HCEC 1CT (cell line): ENCODE results near the gene UQCRC2.
"Not testable (repeated sequence)": the region's sequence is repeated elsewhere in the genome, so short reads cannot be mapped to it uniquely, and the experiment has no call there.

Source experiments
- DNase-seq: peaks from one replicate; pipeline ENCODE4 v3.0.0-alpha.2; 2017

UQCRC2 gene

DNA sequence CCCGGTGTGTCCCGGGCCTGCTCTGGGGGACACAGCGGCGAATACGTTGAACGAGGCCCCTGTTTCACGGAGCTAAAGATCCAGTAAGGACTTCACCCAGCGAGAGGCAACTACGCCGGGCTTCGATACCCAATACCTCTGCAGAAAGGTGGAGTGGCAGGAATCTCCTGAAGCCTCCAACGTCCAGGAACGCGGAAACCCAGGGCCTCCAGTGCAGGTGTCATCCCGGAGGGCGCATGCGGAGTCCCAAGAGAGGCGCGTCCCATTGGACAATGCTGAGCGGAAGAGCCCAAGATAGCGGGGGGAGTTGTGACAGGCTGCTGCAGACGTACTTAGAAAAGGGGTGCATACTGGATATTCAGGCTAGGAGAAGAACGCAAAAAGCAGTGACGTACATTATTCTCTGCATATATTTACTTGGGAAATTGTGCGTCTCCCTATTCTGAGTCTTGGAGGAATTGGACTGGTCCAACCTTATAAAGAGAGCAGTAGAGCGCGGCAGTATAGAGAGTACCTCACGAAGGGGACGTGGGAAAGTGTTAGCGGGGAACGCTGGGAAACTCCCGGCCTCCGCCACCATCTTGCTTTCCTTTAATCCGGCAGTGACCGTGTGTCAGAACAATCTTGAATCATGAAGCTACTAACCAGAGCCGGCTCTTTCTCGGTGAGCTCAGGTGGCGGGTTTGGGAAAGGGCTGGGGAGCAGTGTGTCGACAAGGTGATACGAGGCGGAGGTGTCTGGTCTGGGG is at the start of gene UQCRC2:
Gene UQCRC2, plus strand, starts transcription at position 569 of the 748 bp plus-strand sequence. Its CDS starts 63 bp downstream, at position 632.
- DNase-seq, result peak; percentile 93

DNA sequence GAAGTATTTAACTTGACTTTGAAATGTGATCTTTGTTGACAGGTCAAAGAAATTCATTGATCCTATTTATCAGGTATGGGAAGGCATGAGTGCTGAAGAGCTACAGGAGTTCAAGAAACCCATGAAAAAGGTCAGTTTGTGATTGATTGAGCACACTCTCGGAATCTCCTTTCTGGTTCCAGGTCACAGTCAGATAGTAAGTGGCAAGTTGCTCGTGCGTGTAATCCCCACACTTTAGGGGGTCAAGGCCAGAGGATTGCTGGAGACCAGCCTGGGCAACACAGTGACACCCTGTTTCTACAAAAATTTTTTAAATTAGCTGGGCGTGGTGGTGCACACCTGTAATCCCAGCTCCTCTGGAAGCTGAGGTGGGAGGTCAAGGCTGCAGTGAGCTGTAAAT is 20.5 kb upstream of the UQCRC2 start:
- not testable (repeated sequence) for DNase-seq

DNA sequence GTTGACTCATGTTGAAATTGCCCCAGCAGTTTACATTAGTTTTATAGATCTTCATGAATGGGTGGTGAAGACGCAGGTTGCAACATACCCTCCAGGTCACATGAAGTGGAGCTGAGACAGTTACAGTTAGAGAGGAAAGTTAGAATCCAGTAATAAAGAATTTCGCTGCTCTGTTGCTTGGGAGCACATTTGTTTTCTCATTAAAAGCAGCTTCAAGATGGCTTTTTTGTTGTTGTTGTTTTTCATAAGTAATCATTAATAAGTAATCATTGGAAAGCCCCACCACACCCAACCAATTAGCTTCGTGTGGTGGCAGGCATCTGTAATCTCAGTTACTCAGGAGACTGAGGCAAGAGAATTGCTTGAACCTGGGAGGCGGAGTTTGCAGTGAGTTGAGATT is 19.8 kb upstream of the UQCRC2 start:
- DNase-seq, result not testable (repeated sequence)

DNA sequence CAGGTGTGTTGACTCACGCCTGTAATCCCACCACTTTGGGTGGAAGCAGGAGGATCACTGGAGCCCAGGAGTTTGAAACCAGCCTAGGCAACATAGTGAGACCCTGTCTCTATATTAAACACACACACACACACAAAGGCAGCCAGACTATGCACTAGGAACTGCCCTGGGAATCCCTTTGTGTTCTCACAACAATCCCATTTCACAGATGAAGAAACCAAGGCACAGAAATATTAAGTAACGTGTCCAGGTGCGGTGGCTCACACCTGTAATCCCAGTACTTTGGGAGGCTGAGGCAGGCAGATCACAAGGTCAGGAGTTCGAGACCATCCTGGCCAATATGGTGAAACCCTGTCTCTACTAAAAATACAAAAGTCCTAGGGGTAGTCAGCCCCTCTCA is 19.4 kb upstream of the UQCRC2 start:
- DNase-seq, result not testable (repeated sequence)

GRCh38 chr16:21936216-21936615 is 16.9 kb upstream of the UQCRC2 start:
- not testable (repeated sequence) for DNase-seq

DNA sequence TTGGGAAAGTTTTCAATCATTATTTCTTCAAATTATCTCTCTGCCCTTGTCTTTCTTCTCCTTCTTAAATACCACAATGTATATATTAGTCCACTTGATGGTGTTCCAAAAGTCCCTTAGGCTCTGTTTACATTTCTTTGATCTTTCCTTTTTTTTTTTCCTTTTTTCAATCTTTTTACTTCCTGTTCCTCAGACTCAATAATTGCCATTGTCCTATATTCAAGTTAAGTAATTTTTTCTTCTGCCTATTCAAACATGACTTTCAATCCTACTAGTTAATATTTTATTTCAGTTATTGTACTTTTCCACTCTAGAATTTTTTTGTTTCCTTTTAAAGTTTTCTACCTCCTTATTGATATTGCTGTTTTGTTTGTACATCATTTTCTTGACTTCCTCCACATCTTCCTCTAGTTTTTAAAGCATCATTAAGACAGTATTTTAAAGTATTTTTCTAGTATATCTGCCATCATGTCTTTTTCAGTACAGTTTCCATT is 15.8 kb upstream of the UQCRC2 start:
- no peak for DNase-seq

DNA sequence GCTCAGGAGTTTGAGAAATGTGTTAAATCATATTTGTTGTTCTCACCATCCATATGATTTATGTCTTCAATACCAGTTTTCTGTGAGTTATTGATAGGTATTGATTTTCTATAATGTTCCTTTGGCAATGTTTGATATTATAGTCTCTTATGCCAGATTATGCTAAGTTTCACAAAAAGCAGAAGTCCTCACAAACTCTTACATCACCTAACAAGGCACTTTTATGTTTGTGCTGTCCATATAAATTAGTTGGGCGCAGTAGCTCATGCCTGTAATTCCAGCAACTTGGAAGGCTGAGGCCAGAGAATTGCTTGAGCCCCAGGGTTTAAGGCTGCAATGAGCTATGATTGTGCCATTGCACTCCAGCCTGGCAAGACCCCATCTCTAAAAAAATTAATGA is 12.6 kb upstream of the UQCRC2 start:
- DNase-seq, result no peak

GRCh38 chr16:21943571-21943970 is 9.6 kb upstream of the UQCRC2 start:
- DNase-seq, result no peak

GRCh38 chr16:21946889-21947635 is 6.1 kb upstream of the UQCRC2 start:
- no peak for DNase-seq

- DNase-seq, result no peak
Observed at GRCh38 chr16:21949713-21950260, 3.4 kb upstream of the UQCRC2 start.

DNA sequence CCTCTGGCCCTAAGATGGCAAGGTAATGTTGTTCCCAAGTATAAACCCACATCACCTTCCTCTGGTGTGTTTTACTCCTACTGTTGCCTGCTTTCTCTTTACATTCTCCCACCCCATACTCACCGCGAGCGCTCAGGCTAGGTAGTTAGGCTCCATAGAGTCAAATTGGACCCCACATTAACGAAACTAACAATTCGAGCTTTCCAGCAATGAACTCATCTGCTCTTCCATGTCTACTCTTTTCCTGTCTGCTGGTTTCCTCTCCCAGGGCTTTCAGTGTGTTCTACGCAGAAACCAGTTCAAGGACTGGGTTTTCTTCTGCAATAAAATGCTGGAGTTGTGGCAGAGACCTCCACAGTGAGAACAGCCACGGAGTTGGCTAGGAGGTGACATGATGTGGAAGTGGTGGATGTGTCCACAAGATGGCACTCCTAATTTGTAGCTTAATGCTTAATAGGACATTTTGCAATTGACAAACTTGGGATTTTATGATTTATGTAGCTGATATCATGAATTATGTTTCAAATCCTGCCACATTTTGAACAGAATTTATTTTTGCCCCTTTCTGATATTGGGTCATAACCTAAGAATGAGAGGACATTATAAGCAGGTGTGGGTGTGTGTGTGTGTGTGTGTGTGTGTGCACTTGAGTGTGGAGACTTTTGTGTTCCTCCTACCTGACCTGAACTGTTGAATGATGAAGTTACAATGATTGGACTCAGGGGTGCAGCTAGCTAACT is 2.2 kb upstream of the UQCRC2 start:
- DNase-seq, result peak; percentile 59

GRCh38 chr16:21952040-21952792 is 945 bp upstream of the UQCRC2 start:
- peak; percentile 35 for DNase-seq

- DNase-seq, result no peak
Observed at GRCh38 chr16:21953541-21953902, 361 bp downstream of the UQCRC2 start.

GRCh38 chr16:21957714-21958346 is 4.7 kb downstream of the UQCRC2 start:
- DNase-seq, result no peak

- DNase-seq, result no peak
Observed at GRCh38 chr16:21959050-21959449, 5.9 kb downstream of the UQCRC2 start.

DNA sequence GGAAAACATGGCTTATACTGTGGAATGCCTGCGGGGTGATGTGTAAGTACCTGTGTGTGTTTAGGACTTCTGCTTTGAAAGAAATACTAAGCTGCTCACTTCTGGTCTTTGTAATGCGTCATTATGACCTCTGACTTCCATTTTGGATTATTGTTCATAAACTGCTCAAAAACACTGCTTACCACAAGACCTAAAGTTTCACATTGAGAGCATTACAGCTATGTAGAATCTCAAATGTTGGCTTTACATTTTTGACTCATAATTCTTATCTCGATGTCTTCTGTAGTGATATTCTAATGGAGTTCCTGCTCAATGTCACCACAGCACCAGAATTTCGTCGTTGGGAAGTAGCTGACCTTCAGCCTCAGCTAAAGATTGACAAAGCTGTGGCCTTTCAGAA is 9.3 kb downstream of the UQCRC2 start:
- no peak for DNase-seq

DNA sequence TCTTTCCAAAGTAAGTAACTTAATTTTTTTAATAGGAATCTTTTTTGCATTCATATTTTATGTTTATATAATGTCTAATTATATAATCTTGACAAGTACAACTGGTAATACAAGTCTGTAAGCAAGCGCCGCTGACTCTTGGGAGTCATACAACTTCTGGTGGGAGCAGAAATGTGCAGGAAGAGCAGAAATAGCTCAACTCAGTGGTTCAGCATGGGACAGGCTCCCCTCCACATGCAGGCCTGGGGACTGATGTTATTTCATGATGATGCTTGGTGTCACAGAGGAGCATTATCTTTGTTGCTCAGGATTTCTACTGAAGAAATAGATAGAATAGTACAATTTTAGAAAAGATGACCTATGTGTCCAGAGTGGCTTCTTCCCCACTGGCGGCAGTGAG is 10.7 kb downstream of the UQCRC2 start:
- no peak for DNase-seq

DNA sequence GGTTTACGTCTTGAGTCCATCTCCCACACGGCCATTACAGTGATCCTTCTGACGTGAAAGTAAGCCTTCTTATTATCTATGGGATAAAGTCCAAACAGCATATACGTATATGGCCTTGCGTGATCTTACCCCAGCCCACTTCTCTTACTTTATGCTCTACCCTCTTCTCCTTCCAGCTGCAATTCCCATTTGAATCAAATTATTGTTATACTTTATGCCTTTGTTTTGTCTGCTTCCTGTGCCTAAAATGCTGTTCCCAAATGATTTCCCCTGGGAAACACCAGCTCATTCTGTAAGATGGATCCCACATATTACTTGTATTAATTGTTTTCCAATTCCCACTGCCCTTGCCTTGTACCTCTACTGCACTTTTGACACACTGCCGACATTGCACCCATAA is 11.2 kb downstream of the UQCRC2 start:
- no peak for DNase-seq

- no peak for DNase-seq
Observed at GRCh38 chr16:21971856-21972255, 18.7 kb downstream of the UQCRC2 start.

DNA sequence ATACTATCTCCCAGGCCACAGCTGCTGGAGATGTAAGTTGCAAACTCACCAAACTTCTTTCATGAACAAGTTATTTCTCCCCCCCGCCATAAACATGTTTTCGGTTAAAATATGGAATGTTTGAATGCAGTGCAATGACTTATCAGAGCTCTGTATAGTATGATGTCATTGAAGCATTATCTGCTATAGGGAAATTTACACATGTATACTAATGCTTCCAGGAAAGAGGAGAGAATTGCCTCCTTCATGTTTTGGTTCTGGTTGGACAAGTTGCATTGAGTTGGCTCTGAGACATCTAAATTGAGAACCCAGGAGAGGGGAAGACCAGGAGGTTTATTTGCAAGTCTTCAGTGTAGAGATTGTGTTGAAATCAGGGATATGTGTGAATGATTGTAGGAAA is 20.8 kb downstream of the UQCRC2 start:
- DNase-seq, result no peak

DNA sequence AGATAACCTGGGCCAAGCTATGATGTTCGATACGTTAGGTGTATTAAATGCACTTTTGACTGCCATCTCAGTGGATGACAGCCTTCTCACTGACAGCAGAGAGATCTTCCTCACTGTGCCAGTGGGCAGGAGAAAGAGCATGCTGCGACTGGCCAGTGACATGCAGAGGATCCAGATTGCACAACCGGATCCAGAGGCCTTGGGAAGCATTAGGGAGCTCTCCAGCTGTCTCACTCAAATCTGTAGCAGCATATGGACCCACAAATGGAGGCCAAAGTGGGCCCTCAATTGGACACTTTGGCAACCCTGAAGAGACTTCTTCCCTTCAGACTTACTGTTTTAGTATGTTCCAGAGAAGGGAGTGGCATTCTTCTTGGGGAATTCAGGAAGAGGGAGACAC is 26.9 kb downstream of the UQCRC2 start:
- no peak for DNase-seq

GRCh38 chr16:21982108-21982507 is 28.9 kb downstream of the UQCRC2 start:
- no peak for DNase-seq
